MCF 10A (cell line): ENCODE results near the gene KLF11. TPM values are rescaled to one million over a fixed set of nuclear protein-coding genes. Genes with fewer than 3 reads are reported as not detected.

Source experiments
- BruUV-seq: library from RNA; stranded (reverse); fragments of 400-500 nt; replicated peaks from 2 replicates; lab custom pipeline; 2021; lab: Mats Ljungman, UMichigan
- CTCF ChIA-PET: fragments of 300-600 bp; sonication (Branson Sonifier 250); formaldehyde crosslinking; extraction: SDS; loops from one replicate; lab custom pipeline; 2021; ENCODE audit warnings: antibody characterized with exemption, inconsistent platforms; lab: Yijun Ruan, JAX
- POLR2A ChIA-PET: fragments of 300-600, 350-650 bp; sonication (Branson Sonifier 250); formaldehyde crosslinking; extraction: SDS; loops from one replicate; lab custom pipeline; 2020; ENCODE audit warnings: antibody characterized with exemption, inconsistent platforms; lab: Yijun Ruan, JAX
- DNase-seq: peaks from one replicate; pipeline ENCODE4 v3.0.0-alpha.2; 2018; ENCODE audit not compliant: unreplicated experiment
- H3K27ac Mint-ChIP-seq: one replicate; pipeline ENCODE4 v1.8.0; 2022; ENCODE audit warnings: mild to moderate bottlenecking, low read depth, mixed read lengths; ENCODE audit not compliant: unreplicated experiment
- H3K27me3 Mint-ChIP-seq: one replicate; pipeline ENCODE4 v1.8.0; 2022; ENCODE audit warnings: mixed read lengths; ENCODE audit not compliant: insufficient read depth, unreplicated experiment
- H3K36me3 Mint-ChIP-seq: one replicate; pipeline ENCODE4 v1.8.0; 2022; ENCODE audit warnings: mild to moderate bottlenecking, moderate library complexity, mixed read lengths; ENCODE audit not compliant: insufficient read depth, unreplicated experiment
- H3K4me1 Mint-ChIP-seq: one replicate; pipeline ENCODE4 v1.8.0; 2022; ENCODE audit warnings: mixed read lengths; ENCODE audit not compliant: insufficient read depth, unreplicated experiment
- H3K4me3 Mint-ChIP-seq: one replicate; pipeline ENCODE4 v1.8.0; 2022; ENCODE audit warnings: mild to moderate bottlenecking, moderate library complexity, mixed read lengths; ENCODE audit not compliant: unreplicated experiment
- H3K9me3 Mint-ChIP-seq: one replicate; pipeline ENCODE4 v1.8.0; 2022; ENCODE audit warnings: mixed read lengths; ENCODE audit not compliant: unreplicated experiment
- CTCF ChIP-seq: fragments of 200-600 bp; IDR thresholded peaks from one replicate; pipeline ENCODE4 v1.8.0; 2022; ENCODE audit warnings: antibody characterized with exemption, mild to moderate bottlenecking; ENCODE audit not compliant: unreplicated experiment
- intact Hi-C: fragments of 100-400 bp; cut with micrococcal nuclease; formaldehyde crosslinking; loops from 2 replicates; pipeline ENCODE4 v1.14.1; 2022
- total RNA-seq: library from RNA; stranded (reverse); gene quantifications from 2 replicates; pipeline ENCODE4 v1.2.3, GENCODE V29; 2022

KLF11 gene
- total RNA-seq, 1 experiment from 2014 or later = 7.1 TPM

- CTCF ChIA-PET = interaction anchor here (1.3 to 1.8 kb wide), 2 partner anchors 17 to 30 kb away, joined by 6 to 9 read pairs; no protein-coding TSS in a partner anchor
- Mint-ChIP-seq H3K27ac (no peak overlapping the region), H3K4me1 (no peaks in the 10 kb centered on the region), H3K9me3 (no peaks in the 10 kb centered on the region), H3K4me3 (no peak overlapping the region), H3K27me3 (no peaks in the 10 kb centered on the region), H3K36me3 (no peaks in the 10 kb centered on the region)
- intact Hi-C loops = no loop called here
- no TSS peak for BruUV-seq
- DNase-seq = no peak
- POLR2A ChIA-PET = no interaction called here
- no peak for TF ChIP-seq CTCF
Measured at GRCh38 chr2:10001586-10001985, 41.8 kb upstream of the KLF11 start.

- H3K9me3 Mint-ChIP-seq = no peaks in the 10 kb centered on the region
- BruUV-seq = no TSS peak
- intact Hi-C loops = no loop called here
- CTCF ChIA-PET = interaction anchor here (0.9 kb wide), 1 partner anchor 92 kb away, joined by 3 read pairs; no protein-coding TSS in a partner anchor
- no peaks in the 10 kb centered on the region for H3K27me3 Mint-ChIP-seq
- POLR2A ChIA-PET = no interaction called here
- no peak for TF ChIP-seq CTCF
- DNase-seq = no peak
- no peaks in the 10 kb centered on the region for H3K4me1 Mint-ChIP-seq
- no peak overlapping the region for H3K27ac Mint-ChIP-seq
- H3K36me3 Mint-ChIP-seq = no peaks in the 10 kb centered on the region
- H3K4me3 Mint-ChIP-seq = no peak overlapping the region
Measured at GRCh38 chr2:10002109-10002508, 41.2 kb upstream of the KLF11 start.

DNA sequence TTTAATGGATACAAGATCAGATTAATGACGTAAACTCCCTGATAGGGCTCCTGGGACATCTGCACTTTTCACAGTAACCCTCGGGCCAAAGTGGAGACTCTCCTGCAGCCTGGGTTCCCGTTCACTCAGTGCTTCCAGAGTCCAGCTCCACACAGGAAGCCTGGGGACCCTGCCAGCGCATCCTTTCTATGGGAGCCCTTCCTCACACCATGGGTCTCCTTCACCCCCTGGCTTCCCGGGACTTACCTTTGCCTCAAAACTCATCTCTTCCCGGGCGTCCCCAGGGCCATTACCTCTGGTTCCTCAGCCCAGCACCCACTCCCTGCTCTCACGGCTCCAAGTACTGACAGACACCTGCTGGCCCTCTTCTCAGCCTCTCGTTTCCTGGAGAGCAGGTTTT, 40.7 kb upstream of the KLF11 start:
- H3K36me3 Mint-ChIP-seq = no peaks in the 10 kb centered on the region
- DNase-seq = no peak
- no peak overlapping the region for H3K27ac Mint-ChIP-seq
- H3K4me3 Mint-ChIP-seq = no peak overlapping the region
- intact Hi-C loops = no loop called here
- H3K4me1 Mint-ChIP-seq = no peaks in the 10 kb centered on the region
- POLR2A ChIA-PET = no interaction called here
- no peak for TF ChIP-seq CTCF
- CTCF ChIA-PET = interaction anchor here (0.9 kb wide), 1 partner anchor 92 kb away, joined by 3 read pairs; no protein-coding TSS in a partner anchor
- no peaks in the 10 kb centered on the region for H3K9me3 Mint-ChIP-seq
- no TSS peak for BruUV-seq
- H3K27me3 Mint-ChIP-seq = no peaks in the 10 kb centered on the region

GRCh38 chr2:10003206-10004125, 39.9 kb upstream of the KLF11 start:
- H3K27me3 Mint-ChIP-seq = no peaks in the 10 kb centered on the region
- TF ChIP-seq CTCF = no peak
- intact Hi-C loops = no loop called here
- H3K27ac Mint-ChIP-seq = no peak overlapping the region
- no peak for DNase-seq
- H3K9me3 Mint-ChIP-seq = no peaks in the 10 kb centered on the region
- no TSS peak for BruUV-seq
- ChIA-PET POLR2A (no interaction called here), CTCF (no interaction called here)
- H3K4me1 Mint-ChIP-seq = no peaks in the 10 kb centered on the region
- H3K4me3 Mint-ChIP-seq = no peak overlapping the region
- no peaks in the 10 kb centered on the region for H3K36me3 Mint-ChIP-seq
